Occipital lobe (tissue), 2 donors: ENCODE measurements around the gene RTL9. TPM values are rescaled to one million over a fixed set of nuclear protein-coding genes. Genes with fewer than 3 reads are reported as not detected.
A peak's percentile ranks its signal among the peaks of the same experiment; 100 is the strongest.
"Not testable (repeated sequence)": the region's sequence is repeated elsewhere in the genome, so short reads cannot be mapped to it uniquely, and the experiment has no call there.

Experiments
- DNase-seq: peaks from one replicate; lab custom pipeline; 2025; lab: John Stamatoyannopoulos, UW
- total RNA-seq: library from RNA; depleted of rRNA; stranded (reverse); fragments of >200 nt; gene quantifications from one replicate; pipeline ENCODE4 v1.2.3, GENCODE V29; 2014

Gene RTL9
- total RNA-seq = 0.16 TPM

DNA sequence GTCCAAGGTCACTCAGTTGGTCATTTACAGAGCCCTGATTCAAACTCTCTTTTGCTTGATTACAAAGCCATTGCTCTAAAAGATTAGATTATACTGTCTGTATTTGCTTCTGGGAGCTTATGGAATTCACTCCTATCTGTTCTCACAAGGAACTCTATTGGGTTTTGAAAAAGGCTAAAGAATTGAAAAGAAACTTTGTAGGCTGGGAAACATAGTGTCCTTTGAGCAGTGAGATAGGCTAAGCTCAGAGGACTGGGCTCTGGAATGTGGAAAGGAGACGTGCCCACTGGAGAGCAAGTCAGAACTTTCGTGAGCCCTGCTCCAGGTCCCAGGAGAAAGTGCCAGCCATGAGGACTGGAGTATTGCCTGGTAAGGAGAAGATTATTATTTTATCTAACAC, at the start of gene RTL9:
Gene RTL9 (plus strand): TSS at position 301 of the 400 bp plus-strand sequence. CDS start 91,770 bp downstream, outside the sequence.
- DNase-seq = no peak

DNA sequence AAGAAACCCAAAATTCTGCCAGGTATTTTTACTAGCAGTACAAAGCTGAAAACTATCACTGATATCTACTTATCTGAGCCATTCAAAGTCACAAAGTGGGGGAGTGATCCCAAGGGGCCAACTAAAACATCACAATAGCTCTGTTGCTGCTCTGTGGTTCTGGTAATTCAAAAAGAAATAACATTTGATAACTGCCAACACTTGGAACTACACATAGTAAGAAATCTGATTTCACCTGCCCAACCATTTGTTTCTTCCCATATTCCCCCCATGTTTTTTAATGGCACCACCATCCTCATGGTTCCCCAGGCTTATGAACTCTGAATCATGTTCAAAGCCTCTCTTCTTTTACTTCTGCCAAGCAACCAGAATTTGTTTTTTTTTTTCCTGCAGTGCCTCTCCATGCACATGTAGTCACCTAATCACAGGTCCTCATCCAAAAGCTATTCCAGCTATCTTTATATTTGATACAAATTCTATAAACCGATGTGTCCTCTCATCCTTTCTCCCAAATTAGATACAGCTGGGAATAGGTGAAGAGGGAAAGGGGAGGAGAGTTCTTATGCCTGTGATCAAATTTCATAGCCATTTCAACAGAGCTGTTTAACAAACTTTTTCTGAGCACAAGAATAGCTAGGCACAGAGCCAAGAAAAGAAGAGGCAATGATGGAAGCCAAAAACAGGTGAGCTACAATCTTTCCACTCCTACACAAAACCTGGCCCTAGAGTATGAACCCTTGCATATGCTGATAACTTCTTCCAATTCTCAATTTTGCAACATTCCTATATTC, 48.5 kb upstream of the RTL9 start:
- DNase-seq = no peak

DNA sequence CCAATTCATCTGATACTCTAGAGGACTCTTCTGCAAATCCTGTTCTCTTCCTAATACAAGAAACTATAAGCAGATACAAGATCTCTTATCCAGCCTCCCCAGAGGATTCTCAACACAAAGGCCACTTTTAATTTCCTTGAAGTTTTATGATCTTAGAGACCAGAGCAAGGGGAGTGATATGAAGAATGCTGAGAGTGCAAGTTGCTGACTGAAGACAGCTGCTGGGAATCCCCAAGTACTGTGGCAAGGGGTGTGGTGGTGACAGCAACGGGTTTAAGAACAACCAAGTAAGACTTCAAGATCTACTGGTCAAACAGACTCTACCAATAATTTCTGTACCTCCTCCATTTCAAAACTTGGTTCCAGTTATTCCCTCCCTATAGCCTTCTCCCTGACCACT, 47.8 kb upstream of the RTL9 start:
- no peak for DNase-seq

DNA sequence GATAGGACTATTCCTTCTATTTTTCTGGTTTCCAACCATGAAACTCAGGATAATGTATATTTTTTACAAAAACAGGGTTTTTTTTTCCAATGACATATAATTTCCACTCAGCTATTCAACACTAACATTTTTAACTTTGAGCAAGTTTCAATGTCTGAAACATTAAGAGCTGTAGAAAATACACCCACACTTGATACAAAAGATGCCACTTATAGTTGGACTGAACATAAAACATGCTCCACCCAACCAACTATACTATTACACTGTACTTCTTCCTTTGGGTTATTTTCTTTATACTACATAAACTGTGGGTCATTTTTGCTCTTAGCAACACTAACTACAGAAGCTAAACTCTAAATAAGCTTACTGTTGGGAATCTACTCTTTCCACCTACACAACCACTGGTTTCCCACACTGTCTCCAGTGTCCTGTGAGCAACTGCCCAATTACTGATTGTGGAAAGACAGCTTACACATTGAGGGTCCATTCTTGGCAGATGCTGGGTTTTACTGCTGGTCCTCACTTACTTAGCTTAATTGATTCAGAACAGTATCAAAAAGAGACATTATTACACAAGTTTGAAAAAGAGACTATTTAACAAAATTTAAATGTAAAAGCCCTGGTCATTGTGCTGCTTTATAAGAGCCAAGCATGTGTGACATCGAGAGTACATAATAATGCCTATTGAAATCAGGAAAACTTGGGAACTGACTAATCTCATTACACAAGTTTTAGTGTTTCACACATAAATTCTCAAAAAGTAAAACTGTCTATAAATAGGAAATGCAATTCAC, 47.0 kb upstream of the RTL9 start:
- DNase-seq = no peak

DNA sequence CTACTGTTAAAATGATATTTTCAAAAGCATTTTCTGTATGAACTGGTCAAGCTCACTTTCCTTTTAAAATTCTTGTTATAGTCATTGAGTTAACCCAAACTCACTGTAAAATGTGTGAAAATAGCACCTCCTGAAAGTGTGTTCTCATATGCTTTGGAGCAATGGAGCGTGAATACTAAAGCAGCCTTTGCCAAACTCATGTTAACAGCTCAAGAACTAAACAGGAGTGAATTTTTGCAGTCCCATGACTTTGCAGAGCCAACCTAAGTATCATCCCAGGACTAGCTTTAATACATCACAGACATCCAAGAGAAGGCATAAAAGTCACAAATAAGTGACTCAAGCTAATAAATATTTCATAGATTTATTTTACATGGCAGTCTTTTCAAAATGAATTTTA, 43.1 kb upstream of the RTL9 start:
- no peak for DNase-seq

DNA sequence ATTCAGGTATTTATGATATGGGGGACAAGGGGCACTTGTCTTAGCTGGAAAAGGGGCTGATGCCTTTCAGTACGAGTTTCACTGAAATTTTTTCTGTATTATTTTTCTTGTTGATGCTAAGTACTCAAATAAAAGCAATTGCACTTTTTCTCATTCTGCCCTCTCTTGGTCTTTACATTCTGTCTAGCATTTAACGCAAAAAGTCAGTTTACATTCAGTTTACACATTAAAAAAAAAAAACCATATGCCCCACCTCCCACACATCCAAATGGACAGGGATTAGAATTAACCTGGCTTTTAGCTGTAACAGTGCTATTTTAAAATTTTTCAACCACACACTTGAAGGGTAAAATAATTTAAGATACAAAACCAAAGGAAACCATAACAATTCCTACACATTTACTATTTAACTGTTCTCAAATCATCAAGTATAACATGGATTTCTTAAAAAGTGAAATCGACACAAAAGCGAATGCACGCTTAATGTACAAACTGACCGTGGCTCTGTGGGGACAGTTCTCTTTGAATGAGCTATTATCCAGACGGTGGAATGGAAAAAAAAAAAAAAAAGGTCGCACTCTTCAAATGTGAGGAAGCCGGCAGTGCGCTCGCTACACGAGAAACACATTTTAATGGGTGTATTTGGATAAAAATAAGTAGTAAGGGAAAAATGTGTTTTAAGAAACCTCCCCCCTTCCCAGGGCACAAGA, 42.1 kb upstream of the RTL9 start:
- DNase-seq = no peak

DNA sequence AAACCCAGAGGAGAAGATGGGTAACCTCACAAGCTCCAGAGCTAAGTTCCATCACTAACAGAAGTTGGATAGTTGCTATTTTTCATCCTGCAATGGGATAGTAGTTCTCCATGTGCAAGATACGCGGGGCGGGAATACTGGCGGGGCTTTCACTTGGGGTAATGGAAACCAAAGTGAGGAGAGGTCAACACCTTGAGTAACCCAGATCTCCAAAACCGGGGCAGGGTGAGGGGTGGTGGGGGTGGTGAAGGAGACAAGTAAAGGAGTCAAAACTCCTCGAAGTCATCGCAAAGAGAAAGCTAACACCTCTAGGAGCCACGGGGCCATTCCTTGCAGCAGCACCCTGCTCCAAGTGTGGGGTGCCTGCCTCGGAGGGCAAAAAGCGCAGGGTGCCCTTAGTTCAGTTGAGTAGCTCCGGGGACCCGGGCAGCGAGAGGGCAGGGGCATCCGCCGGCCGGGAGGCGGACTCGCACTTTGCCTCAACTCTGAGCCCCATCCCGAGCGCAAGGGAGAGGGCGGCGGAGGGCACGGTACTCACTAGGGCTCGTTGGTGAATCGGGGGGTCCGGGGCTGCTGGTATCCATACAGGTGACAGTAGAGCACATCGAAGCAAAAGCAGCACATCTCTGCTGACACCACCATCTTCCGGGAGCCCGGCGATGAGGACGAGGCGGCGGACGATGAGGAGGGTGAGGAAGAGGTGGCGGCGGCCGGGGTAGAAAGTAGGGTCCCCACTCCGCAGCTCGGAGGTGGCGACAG, 41.4 kb upstream of the RTL9 start:
- DNase-seq = peak; percentile 3

DNA sequence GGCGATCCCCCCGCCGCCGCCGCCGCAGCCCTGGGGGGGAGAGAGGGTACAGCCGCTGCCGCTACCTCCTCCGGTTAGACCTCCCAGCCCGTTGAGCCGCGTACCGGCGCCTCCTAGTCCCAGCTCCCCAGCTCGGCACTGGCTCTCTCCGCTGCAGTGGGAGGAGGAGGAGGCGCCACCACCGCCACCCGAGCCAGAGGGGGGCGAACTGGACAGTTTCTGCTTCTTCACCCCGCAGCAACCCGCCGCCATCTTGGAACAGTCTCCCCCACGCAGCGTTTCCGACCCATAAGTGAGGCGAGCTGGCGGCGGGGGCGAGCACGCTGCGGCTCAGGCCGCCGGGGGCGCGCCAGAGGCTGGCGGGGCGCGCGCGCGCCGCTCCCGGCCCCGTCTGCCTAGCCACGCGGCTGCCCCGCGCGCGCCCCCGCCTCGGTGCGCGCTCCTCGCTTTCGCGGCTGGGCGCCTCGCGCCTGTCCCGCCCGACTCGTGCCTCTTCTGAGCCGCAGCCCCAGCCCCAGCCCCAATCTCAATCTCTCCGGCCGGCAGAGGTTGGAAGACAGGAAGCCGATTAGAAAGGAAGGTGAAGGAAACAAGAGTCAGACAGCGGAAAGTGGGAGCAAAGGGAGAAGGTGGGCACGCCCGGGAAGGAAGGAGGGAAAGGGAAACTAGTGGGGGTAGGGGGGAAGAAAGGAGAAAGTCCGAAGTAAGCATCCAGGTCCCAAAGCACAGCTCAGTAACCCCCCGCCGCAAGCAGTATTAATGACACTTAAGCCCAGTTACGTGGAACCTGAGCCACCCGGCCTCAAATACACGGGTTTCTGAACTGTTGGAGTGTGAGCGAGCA, 40.6 kb upstream of the RTL9 start, which contains the start of gene AMMECR1:
Gene AMMECR1 (minus strand): TSS at position 266 of the 844 bp plus-strand sequence. CDS start 14 bp downstream, at position 252.
- peak; percentile 63 for DNase-seq

DNA sequence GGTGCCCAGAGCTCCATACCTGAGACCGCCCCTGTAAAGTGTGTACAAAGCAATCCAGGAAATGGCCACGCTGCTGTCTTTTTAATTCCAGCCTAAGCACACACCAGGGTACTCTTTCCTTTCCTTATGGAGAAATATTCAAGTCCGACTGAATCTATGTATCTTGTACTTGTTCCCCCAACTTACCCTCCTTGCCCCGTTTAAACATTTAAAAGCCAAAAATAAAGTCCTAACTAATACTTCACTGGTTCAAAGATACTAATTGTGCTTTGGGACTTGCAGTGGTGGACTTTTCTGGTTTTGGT, 40.0 kb upstream of the RTL9 start:
- DNase-seq = no peak

DNA sequence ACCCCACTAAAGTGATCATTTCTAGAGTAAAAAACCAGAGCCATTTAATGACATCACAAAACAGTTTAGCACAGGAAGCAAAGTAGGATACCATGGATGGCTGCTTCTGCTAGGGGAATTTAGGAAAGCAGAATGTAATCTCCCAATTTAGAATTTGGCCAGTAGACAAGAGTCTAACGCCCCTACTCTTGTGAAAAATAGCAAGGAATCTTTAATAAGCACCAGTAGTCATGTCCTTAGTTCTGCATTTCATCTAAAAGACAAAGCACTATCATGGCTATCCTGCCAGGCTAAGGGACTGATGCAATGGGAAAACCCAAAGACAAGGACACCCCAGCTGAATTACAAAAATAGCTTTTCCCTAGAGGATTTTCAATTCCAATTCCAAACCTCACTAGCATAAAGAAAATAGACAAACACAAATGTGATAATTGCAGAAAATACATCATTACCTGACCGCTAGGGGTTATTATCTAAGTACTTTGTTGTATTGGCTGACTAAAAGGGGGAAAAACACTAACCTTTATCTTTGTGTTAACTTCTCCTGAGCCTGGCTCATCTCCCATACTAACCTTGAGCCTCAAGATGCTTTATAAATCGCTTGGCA, 38.2 kb upstream of the RTL9 start:
- no peak for DNase-seq

DNA sequence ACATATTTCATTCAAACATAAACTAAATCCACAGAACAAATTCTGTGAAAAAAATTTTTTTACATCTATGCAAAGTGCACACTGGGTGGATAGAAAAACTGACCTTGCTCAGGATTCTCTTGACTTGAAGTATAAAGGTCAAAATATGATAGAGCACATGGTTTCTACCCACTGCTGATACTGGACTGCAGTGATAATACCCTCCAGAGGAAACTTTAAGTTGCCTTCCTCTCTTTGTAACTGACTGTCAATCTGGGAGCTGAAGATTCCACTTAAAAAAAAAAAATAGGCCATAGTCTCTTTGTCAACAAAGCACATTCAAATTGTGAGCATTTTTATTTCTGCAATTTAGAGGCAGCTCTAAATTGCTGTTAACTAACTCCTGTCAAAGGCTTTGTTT, 37.6 kb upstream of the RTL9 start:
- DNase-seq = no peak

DNA sequence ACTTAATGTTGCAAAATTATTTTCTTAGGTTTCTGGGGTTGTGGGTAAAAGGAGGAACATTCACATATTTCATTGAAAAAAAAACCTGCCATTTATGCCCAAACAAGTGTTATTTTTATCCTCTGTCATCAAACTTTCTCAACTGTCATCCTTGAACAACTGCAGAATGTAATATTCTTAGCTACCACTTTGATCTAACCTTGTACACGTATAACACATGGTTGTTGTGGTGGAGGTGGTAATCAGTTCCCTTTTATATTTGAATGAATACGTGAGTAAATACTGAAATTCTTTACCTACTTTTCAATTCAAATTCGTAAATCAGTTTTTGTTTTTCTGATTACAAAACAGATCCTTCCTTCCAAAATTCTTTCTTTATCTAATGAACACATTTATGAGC, 37.0 kb upstream of the RTL9 start:
- no peak for DNase-seq

DNA sequence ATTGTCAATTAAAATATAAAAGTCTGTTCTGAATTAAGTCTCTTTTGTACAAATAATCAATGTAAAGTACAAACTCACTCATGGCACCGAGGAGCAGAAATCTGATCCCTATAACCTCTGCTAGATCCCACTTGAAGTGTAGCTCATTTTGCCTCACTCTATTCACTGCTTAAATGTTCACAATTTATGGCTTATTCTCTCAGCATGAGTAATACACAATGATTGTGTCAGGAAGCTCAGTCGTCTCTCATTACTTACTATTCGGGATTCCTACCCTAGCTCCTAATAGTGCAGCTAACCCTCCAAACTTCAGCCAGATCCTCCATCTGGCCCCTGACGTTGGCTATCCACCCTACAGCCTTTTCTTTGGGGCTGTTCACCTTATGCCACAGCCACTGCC, 36.0 kb upstream of the RTL9 start:
- no peak for DNase-seq

DNA sequence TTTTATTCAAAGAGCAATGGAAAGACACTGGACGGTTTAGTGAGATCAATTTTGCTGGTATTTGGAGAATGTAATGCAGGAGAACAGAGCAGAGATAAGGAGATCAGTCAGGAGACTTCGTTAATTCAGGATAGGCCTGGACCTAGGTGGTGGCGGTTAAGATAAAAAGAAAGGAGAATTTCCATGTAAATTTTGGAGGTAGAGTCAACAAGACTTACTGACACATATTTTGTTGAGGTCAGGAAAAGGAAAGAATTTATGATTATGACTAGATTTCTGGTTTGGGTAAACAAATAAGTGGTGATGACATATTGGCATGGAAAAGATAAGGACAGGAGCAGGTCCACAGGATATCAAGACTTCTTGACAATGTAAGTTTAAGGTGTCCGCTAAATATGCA, 31.9 kb upstream of the RTL9 start:
- no peak for DNase-seq

DNA sequence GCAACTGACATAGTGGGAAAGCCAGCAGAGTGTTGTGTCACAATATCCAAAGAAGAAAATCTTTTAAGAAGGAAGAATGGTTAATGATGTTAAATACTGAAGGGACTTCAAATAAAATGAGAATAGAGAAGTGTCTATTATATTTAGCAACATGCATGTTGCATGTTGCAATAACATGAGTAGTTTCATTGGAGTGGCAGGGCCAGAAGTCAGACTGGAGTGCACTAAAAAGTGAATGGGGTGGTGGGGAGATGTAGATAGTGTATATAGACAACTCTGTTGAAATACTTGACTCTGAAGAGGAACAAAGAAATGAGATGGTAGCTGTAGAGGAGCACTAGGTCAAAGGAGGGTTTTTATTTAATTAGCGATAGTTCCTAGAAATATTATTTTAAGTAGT, 31.3 kb upstream of the RTL9 start:
- no peak for DNase-seq

DNA sequence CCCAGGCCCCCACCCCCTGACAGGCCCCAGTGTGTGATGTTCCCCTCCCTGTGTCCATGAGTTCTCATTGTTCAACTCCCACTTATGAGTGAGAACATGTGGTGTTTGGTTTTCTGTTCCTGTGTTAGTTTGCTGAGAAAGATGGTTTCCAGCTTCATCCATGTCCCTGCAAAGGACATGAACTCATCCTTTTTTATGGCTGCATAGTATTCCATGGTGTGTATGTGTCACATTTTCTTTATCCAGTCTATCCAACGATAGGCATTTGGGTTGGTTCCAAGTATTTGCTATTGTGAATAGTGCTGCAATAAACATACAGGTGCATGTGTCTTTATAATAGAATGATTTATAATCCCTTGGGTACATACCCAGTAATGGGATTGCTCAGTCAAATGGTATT, 30.0 kb upstream of the RTL9 start:
- DNase-seq = not testable (repeated sequence)

DNA sequence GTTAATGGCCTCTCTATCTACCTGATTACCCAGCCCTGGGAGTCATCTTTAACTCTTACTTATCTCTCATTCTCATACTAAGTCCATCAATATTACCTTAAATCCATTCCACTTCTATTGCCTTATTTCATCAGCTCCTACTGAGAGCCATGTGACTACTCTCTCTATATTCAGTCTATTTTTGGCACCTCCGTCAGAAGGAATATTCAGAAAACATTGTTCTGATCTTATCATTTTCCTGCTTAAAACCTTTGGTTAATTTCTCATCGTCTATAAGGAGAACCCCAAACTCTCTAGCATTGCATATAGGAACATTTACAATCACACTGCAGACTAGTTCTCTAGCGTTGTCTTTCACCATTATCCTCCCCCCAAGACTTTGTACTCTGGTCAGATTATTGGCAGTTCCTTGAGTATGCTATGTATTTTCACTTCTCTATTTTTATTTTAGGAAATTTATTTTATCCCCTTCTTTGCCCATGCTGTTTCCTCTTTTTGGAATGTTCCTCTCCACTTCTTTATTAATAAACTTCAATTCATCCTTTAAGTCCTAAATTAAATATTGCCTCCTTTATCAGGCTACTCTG, 27.1 kb upstream of the RTL9 start:
- DNase-seq = no peak

DNA sequence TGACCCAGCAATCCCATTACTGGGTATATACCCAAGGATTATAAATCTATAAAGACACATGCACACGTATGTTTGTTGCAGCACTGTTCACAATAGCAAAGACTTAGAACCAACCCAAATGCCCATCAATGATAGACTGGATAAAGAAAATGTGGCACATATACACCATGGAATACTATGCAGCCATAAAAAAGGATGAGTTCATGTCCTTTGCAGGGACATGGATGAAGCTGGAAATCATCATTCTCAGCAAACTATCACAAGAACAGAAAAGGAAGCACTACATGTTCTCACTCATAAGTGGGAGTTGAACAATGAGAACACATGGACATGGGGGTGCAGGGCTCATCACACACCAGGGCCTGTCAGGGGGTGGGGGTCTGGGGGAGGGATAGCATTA, 25.2 kb upstream of the RTL9 start:
- not testable (repeated sequence) for DNase-seq

DNA sequence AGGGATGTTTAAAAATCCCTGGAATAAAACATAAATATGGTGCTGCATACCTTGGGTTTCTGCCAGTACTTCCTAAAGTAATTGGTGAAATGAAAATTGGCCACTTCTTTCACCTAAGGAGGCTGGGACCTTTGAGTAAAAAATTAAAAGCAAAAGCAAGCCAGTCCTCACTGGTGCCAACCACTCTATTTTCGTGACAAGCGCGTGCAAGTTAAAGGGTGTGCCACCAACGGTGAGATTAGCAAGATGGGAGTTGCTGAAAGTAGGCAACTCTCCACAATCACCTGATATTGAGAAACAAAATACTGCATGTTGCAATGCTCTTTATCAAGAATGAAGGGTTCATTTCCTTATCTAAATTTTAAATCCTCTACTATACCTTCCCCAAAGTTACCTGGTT, 19.7 kb upstream of the RTL9 start:
- no peak for DNase-seq
